Melanocyte of skin (primary cell): ENCODE data around the gene PI4KB. TPM values are rescaled to one million over a fixed set of nuclear protein-coding genes. Genes with fewer than 3 reads are reported as not detected.

Source experiments
- small RNA-seq, 2 donors: library from RNA; depleted of rRNA; stranded (forward); fragments of <200 nt; gene quantifications; one replicate each; pipeline ENCODE3, GENCODE V24; 2012
- total RNA-seq, 2 donors: library from RNA; depleted of rRNA; stranded (reverse); fragments of >200 nt; gene quantifications; 2 replicates each; pipeline ENCODE4 v1.2.3, GENCODE V29; 2012

Gene PI4KB
- total RNA-seq: 10 to 100 TPM; 49.6 to 67.9 TPM

GRCh38 chr1:151327223-151327902 lies at the start of gene PI4KB:
Gene PI4KB, minus strand, starts transcription at chr1:151327416. Its CDS starts 10,935 bp downstream, at chr1:151316481.

GRCh38 chr1:151372058-151372934 lies 45.1 kb upstream of the PI4KB start, which contains the start of gene SELENBP1:
Gene SELENBP1, minus strand, starts transcription at chr1:151372705. Its CDS starts 64 bp downstream, at chr1:151372641.

GRCh38 chr1:151346769-151347522 lies 19.7 kb upstream of the PI4KB start, which contains the start of gene RFX5:
Gene RFX5, minus strand, starts transcription at chr1:151347252. Its CDS starts 932 bp downstream, at chr1:151346320.

GRCh38 chr1:151281969-151282882 lies 45.0 kb downstream of the PI4KB start, which contains the start of gene ZNF687:
Gene ZNF687, plus strand, starts transcription at chr1:151282299. Its CDS starts 3,993 bp downstream, at chr1:151286292.

GRCh38 chr1:151254217-151255213 lies 72.7 kb downstream of the PI4KB start, which contains the start of gene PSMD4:
Gene PSMD4, plus strand, starts transcription at chr1:151254734. Its CDS starts 49 bp downstream, at chr1:151254783.

Small RNA genes within 50 kb of the gene (small RNA-seq; reads per million reads assigned to genes)
- 0 to 0.52 reads per million in 2 donors for gene RN7SL444P

Other genes starting within 250 kb of the PI4KB start
- 1 to 10 TPM in 1 of 2 donors, under 1 TPM in 1; 0.67 to 1.0 TPM for gene SEMA6C, start 180.8 kb downstream of the PI4KB start, total RNA-seq
- gene TNFAIP8L2, start 170.8 kb downstream of the PI4KB start, total RNA-seq: not detected
- gene LYSMD1, start 161.5 kb downstream of the PI4KB start, total RNA-seq: 10 to 100 TPM; 12.7 to 14.1 TPM
- 10 to 100 TPM; 25.1 to 28.6 TPM for gene SCNM1, start 161.3 kb downstream of the PI4KB start, total RNA-seq
- gene TMOD4, start 151.4 kb downstream of the PI4KB start, total RNA-seq: not detected
- 10 to 100 TPM; 36.8 to 47.6 TPM for gene VPS72, start 137.2 kb downstream of the PI4KB start, total RNA-seq
- 10 to 100 TPM; 36.5 to 55.6 TPM for gene PIP5K1A, start 128.9 kb downstream of the PI4KB start, total RNA-seq
- 100 to 1,000 TPM; 131 to 188 TPM for gene PSMD4, start 72.7 kb downstream of the PI4KB start, total RNA-seq
- gene ZNF687, start 45.1 kb downstream of the PI4KB start, total RNA-seq: 10 to 100 TPM; 18.3 to 22.0 TPM
- gene RFX5, start 19.8 kb upstream of the PI4KB start, total RNA-seq: 10 to 100 TPM; 73.0 to 73.9 TPM
- gene SELENBP1, start 45.3 kb upstream of the PI4KB start, total RNA-seq: 10 to 100 TPM; 42.0 to 55.9 TPM
- 100 to 1,000 TPM; 501 to 799 TPM for gene PSMB4, start 72.2 kb upstream of the PI4KB start, total RNA-seq
- 10 to 100 TPM; 26.0 to 27.2 TPM for gene POGZ, start 132.1 kb upstream of the PI4KB start, total RNA-seq
- gene CGN, start 184.0 kb upstream of the PI4KB start, total RNA-seq: under 1 TPM; 0.67 to 0.69 TPM
- gene TUFT1, start 212.9 kb upstream of the PI4KB start, total RNA-seq: 10 to 100 TPM; 16.7 to 24.1 TPM